GM18505 (cell line): ENCODE data around the gene MID1.

Experiments used
- ATAC-seq: cut with Tn5 transposase; IDR thresholded peaks from one replicate; pipeline ENCODE4 v1.9.1; 2021; ENCODE audit not compliant: unreplicated experiment
- POLR2A ChIP-seq: IDR thresholded peaks from 4 replicates; pipeline ENCODE4 v1.6.1; 2011; ENCODE audit warnings: borderline replicate concordance; ENCODE audit not compliant: insufficient read depth, insufficient read length; ENCODE audit errors: extremely low read depth

MID1 gene

DNA sequence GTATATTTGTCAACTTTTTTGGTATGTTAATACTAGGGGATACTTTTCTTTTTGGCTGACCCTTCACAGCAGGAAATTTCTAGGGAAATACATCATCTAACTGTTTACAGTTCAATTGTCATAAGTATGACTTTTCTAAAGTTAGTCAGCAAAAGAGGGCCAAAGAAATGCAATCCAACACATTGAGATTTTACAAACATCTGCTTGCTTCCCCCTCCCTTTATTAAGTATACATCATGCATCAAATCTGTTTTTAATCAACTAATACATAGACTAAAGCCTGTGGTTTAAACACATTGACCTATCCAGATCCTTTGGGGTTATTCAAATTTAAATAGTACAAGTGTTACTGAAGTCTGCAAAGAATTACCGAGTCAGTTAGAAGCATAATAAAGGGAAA, 93.9 kb downstream of the MID1 start:
- TF ChIP-seq POLR2A: no peak
- ATAC-seq: no peak

DNA sequence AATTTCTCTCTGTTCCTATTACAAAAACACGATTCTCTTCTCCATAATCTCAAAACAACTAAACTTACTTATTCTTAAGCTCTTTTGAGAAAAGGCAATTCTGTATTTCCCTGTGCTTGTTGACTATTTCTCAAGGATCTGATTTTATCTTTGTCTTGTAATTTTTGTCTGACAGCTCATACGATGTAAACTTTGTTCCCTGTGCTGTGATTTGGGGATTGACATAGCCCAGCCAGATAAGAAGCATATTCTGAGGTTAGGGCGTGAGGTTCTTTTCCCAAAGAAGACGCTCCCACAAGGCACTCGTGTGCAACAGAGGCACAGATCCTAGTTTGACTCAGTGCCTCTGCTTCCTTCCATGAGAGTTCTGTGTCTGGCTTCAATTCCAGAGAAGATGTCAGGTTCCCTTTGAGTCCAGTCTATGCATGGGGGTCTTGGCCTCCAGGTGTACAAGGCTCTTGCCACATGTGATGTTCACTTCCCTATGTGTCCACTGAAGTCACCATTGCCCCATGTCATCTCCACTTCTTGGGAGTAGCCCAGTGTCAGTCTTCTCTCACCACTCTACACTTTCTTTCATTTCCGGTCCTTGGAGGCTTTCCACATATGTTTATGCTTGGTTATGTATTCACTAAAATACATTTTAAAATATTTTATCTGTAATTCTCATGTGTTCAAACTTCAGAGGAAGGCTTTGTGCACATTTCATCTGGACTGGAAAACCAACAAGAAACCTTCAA, 94.8 kb downstream of the MID1 start:
- no peak for TF ChIP-seq POLR2A

DNA sequence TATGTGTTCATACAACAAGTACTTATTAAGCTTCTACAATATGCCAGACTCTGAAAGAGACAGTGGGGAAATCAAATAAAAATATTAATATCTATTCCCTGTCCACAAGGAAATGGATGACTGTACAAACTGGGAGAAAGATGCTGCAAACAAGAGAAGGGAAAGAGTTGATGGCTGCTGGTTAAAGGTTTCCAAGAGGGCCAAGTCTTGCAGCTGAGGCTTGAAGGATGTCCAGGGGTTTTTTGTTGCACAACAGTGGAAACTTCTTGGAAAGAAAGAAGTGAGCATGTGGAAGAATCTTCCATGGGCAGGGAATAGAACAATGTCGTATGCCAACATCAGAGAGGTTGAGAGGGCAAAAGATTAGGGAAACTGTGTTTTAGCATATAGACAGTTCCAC, 95.8 kb downstream of the MID1 start:
- ATAC-seq: no peak
- TF ChIP-seq POLR2A: no peak

More for the DNA sequence above, 94.8 kb downstream of the MID1 start:
- ATAC-seq: no peak

DNA sequence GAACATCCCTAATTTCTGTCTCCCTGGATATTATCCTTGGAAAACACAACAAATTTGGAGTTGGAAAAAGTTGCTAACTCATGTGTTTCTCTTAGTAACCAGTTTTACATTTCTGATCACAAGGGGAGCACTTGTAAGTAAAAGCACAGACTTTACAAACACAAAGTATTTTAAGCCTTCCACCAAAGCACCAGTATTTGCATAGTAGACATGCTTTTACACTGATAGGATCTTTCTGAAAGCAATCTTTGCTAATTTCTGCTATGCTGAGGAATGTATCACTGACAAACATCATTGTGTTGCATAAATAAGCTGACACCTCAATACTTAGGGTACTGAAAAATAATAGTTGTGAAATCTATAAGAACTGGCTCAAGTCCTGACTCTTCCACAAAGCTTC, 100.6 kb downstream of the MID1 start:
- TF ChIP-seq POLR2A: no peak
- ATAC-seq: no peak

DNA sequence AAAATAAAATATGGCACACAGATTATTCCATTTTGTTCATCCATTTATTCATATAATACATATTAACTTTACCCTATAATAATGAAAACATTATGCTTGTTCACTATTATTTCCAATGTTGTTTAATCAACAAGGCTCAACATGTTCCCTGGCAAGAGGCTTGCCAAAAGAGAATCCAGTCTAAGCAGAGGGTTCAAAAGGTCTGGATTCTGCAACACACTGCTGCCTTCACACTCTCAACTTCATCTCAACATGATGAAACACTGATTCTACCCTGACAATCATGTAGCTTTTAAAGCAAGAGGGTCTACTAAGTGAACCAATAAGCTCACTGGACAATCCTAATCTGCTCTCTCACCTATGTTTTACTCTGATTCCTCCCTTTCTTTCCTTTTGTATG, 101.1 kb downstream of the MID1 start:
- no peak for ATAC-seq
- TF ChIP-seq POLR2A: no peak

DNA sequence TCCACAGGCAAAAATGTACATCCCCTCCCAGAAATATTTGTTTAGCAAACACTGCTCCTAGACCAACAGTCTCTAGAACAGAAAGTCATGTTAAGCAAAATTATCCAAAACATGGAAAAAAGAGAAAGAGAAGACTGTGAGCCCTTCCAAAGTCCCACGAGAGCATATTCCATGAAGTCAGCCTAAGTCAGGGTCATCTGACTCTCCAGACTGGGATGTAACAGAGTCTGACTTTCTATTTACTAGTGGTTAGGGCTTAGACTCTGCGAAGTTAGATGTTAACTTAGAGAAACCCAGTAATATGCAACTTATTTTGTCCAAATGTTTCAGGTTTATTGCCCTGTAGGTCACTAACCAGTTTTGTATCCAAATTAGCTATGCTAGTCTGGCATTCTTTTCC, 102.3 kb downstream of the MID1 start:
- TF ChIP-seq POLR2A: no peak

DNA sequence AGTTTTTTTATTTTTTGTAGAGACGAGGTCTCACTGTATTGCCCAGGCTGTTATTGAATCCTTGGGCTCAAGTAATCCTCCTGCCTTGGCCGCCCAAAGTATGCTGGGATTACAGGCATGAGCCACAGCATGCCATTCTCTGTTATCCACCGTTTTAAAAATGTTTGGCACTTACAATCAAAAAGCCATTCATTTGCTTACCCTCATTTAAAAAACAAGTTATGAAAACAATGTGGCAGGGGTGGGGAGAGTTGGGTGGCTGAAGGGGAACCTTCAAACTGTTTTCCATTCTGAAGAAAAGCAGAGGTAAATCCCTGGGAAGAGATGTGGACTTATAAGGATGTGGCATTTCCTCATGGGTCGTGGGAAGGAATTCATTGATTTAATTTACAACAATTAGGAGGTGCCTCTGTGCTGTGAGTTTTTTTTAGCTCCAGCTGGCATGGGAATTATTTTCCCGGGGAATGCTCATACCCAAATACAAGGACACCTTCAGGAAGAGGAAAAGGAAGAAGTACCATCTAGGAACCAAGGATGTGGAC, 103.5 kb downstream of the MID1 start:
- ATAC-seq: no peak
- no peak for TF ChIP-seq POLR2A

More for the DNA sequence above, 102.3 kb downstream of the MID1 start:
- ATAC-seq: no peak

DNA sequence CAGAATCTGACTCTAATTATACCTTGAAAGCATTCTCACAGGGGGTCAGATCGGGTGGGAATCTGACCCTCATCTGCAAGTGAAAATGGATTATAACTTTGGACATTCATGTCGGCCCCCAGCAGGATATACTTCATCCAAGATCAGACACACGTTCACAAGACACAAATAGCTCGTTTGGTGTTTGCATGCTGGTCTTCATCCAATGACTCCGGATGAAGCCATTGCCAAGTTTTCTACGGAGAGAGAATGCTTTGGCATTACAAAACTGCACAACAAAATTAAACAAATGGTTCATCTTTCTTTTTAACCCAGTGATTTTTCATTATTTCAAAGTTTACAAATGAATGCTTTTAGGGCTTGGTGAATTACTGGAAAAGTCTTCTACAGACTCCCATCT, 105.5 kb downstream of the MID1 start:
- no peak for ATAC-seq
- no peak for TF ChIP-seq POLR2A

DNA sequence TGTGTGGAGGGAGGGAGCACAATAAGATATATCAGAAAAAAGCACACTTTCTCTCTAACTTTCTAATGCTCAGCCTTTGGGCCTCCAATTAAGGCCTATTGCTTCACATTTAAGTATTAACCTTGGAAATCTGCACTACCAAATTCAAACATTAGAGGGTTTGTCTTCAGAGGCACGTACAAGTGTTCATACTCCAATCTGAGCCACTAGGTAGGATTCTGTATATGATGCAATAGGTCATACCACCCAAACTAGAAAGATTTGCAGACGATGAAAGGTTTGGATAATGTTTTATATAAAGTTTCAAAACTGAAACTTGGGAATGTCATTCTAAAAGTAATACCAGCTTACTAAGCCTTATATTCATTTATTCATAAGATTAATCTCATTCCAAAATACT, 106.4 kb downstream of the MID1 start:
- ATAC-seq: no peak
- TF ChIP-seq POLR2A: no peak

DNA sequence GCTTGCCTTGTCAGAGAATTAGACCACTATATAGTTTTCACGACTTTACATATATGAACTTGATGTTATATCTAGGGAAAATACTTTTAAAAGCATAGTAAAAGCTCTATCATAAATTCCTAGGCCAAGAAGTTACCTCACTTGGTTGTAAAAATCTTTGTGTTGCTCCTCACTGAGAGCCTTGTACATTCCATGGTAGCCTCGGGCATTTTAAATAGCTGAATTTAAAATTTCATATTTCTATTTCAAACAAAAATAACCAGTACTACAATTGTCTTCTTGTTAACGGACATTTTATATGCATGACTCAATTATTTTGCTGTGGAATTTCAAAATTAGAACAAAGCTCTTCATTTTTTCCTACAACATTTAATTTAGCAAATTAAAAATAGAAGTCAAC, 107.6 kb downstream of the MID1 start:
- no peak for TF ChIP-seq POLR2A
- ATAC-seq: no peak

DNA sequence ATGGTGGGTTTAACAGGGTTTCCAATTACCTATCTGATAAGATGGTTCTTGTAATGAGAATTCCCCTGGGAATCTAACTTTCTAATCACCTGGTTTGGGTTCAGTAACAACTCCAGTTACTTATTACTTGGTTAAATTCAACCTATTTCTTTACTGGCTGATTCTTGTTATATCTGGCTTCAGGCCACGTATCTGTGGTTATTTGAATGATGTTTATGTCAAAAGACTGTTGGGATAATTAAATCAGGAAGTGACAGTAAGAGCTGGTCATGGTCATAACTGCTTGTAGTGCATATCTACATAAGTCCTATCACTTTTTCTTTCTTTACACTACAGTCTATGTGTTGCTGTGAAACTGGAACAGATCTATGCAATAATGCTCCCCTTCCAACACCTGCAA, 108.1 kb downstream of the MID1 start:
- no peak for TF ChIP-seq POLR2A
- ATAC-seq: no peak

DNA sequence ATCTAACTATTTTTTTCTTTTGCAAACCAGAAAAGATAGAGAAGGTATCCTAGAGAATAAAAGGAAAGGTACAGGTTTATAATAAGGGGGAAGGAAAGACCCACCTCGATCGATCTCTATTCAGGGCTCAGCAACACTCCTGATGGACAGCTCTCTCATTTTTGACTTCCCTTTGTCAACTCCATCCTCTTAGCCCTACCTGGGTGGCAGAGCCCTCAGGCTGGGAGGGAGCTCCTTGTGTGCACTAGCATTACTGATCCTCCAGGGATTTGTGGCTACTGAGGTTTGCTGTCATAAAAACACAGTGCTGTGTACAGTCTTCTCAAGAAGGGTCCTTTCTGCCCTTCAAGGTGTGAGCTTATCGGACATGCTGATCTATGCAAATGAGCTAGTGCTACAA, 111.0 kb downstream of the MID1 start:
- no peak for TF ChIP-seq POLR2A
- ATAC-seq: no peak

DNA sequence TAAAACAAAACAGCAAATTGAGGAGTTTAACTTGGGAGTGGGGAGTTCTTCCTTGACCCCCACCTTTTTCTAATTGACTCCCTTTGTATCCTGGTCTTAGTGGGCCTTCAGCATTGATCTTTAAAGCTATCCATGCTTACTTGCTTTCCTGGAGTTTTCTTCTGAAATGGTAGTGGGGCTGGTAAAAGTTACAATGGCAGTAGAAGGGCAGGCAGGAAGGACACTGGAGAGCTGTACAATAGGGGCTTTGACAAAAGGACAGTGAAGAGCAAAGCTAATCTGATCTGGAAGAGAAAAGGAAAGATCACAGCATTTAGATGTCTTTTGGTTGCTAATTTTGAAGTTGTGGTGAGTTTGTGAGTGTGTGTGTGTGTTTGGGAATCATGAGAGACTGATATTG, 111.5 kb downstream of the MID1 start:
- no peak for ATAC-seq

DNA sequence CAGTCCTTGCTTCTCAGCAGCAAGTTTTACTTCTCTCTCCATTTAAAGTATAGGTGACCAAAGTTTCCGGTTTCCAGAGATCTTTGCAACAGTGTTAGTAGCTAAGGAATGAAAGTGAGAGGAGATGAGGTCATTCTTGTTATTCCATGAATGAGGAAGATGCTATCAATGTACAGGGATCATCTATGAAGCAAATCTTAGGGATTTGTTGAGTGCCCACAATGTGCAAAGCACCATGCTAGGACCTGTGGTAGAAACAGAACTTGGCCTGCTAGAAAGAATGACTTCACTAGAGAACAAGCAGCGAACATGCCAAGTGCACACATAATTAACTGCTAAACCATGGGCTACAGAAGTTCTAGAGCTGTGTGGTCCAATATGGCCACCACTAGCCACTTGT, 112.5 kb downstream of the MID1 start:
- no peak for TF ChIP-seq POLR2A
- ATAC-seq: no peak

More for the DNA sequence above, 111.5 kb downstream of the MID1 start:
- TF ChIP-seq POLR2A: no peak
